Gastrocnemius medialis (tissue), 4 donors: ENCODE data around the gene MRPS31. TPM values are rescaled to one million over a fixed set of nuclear protein-coding genes. Genes with fewer than 3 reads are reported as not detected.

Experiments used
- ATAC-seq, 2 donors: fragments of 150-250 bp; one replicate each; pipeline ENCODE4 v1.9.1; 2016
- DNase-seq, 2 donors: peaks; one replicate each; pipeline ENCODE4 v3.0.0-alpha.2; 2019
- H3K27ac ChIP-seq, 4 donors: fragments of 200-600 bp; sonication (generic); 1 replicate in 1 of 4; 2 replicates in 3 of 4; pipeline ENCODE4 v1.5.1; 2016 to 2018; ENCODE audit warnings: mild to moderate bottlenecking in 2 of 4, moderate library complexity in 1 of 4
- H3K27me3 ChIP-seq, 3 donors: fragments of 200-600 bp; sonication (generic) in 2 of 3; 1 replicate in 1 of 3; 2 replicates in 2 of 3; pipeline versions ENCODE4 v1.5.1 to v1.6.0; 2016 to 2019; ENCODE audit warnings: mild to moderate bottlenecking in 1 of 3, moderate library complexity in 1 of 3
- H3K36me3 ChIP-seq, 2 donors: fragments of 200-600 bp; sonication (generic) in 1 of 2; one replicate each; pipeline ENCODE4 v1.5.1; 2017 to 2018
- H3K4me1 ChIP-seq, 2 donors: fragments of 200-600 bp; sonication (generic) in 1 of 2; one replicate each; pipeline ENCODE4 v1.5.1; 2016 to 2017; ENCODE audit warnings: mild to moderate bottlenecking in 2 of 2
- H3K4me3 ChIP-seq, 4 donors: fragments of 200-600 bp; sonication (generic) in 3 of 4; 1 replicate in 1 of 4; 2 replicates in 3 of 4; pipeline ENCODE4 v1.5.1; 2016 to 2019; ENCODE audit warnings: mild to moderate bottlenecking in 2 of 4
- H3K9me3 ChIP-seq, 3 donors: fragments of 200-600 bp; sonication (generic) in 2 of 3; 1 replicate in 1 of 3; 2 replicates in 2 of 3; pipeline ENCODE4 v1.5.1; 2016 to 2019
- CTCF ChIP-seq, 5 experiments: fragments of 450-650 bp in 3 of 5; fragments of 200-600 bp in 2 of 5; sonication (generic) in 2 of 5; IDR thresholded peaks in 4 of 5; conservative IDR thresholded peaks in 1 of 5; 1 replicate in 4 of 5; 2 replicates in 1 of 5; pipeline ENCODE4 v1.5.1; 2016 to 2019; ENCODE audit warnings: antibody characterized with exemption in 5 of 5, mild to moderate bottlenecking in 3 of 5, moderate library complexity in 3 of 5
- POLR2A ChIP-seq, 2 donors: fragments of 450-650 bp; IDR thresholded peaks; one replicate each; pipeline ENCODE4 v1.6.1; 2017; ENCODE audit warnings: antibody characterized with exemption in 2 of 2, mild to moderate bottlenecking in 2 of 2, moderate library complexity in 2 of 2
- in situ Hi-C, 4 donors: fragments of 200-750 bp; cut with MboI; loops; one replicate each; pipeline versions ENCODE4 v1.15.0 to v1.8.0; 2017; ENCODE audit warnings: low sequenced_read_pairs in 4 of 4
- intact Hi-C: fragments of 100-400 bp; cut with DNase I; formaldehyde crosslinking; loops from one replicate; pipeline ENCODE4 v1.15.1; 2023; ENCODE audit warnings: low total_unique reads
- total RNA-seq, 4 donors: library from RNA; depleted of rRNA; stranded (reverse); fragments of >200 nt; gene quantifications; one replicate each; pipeline versions ENCODE4 v1.1.0 to v1.2.3, GENCODE V29; 2016

MRPS31 gene
- total RNA-seq, 4 donors from 2014 or later: 21.0 to 29.5 (median 24.8) TPM

GRCh38 chr13:40692946-40693345 is 78.0 kb downstream of the MRPS31 start:
- ATAC-seq (no peak), DNase-seq (no peak)
- Histone ChIP-seq H3K4me3 (no peak overlapping the region), H3K36me3 (no peaks in the 10 kb centered on the region), H3K4me1 (no peaks in the 10 kb centered on the region), H3K27ac (no peak overlapping the region), H3K9me3 (no peaks in the 10 kb centered on the region), H3K27me3 (no peaks in the 10 kb centered on the region)
- intact Hi-C loops: no loop called here
- in situ Hi-C loops: loop anchor here in 3 of 4 donors (5.0 to 25.0 kb wide), 4 partner anchors 756 to 1006 kb away; no protein-coding TSS in a partner anchor
- no peak for TF ChIP-seq CTCF (IDR thresholded peaks at IDR 0.05 in 4 of 5, conservative IDR thresholded peaks at IDR 0.05 in 1 of 5)
- no peak for TF ChIP-seq POLR2A (IDR thresholded peaks at IDR 0.05)

GRCh38 chr13:40688781-40689180 is 82.2 kb downstream of the MRPS31 start:
- ATAC-seq: no peak
- intact Hi-C loops (no loop called here), in situ Hi-C loops (loop anchor here (10.0 to 25.0 kb wide), 4 partner anchors 744 to 1001 kb away; no protein-coding TSS in a partner anchor)
- no peak for DNase-seq
- Histone ChIP-seq H3K4me1 (no peaks in the 10 kb centered on the region), H3K9me3 (no peaks in the 10 kb centered on the region), H3K27ac (no peak overlapping the region), H3K4me3 (no peak overlapping the region), H3K27me3 (no peaks in the 10 kb centered on the region), H3K36me3 (no peaks in the 10 kb centered on the region)
- TF ChIP-seq POLR2A (IDR thresholded peaks at IDR 0.05): no peak
- no peak for TF ChIP-seq CTCF (IDR thresholded peaks at IDR 0.05 in 4 of 5, conservative IDR thresholded peaks at IDR 0.05 in 1 of 5)

DNA sequence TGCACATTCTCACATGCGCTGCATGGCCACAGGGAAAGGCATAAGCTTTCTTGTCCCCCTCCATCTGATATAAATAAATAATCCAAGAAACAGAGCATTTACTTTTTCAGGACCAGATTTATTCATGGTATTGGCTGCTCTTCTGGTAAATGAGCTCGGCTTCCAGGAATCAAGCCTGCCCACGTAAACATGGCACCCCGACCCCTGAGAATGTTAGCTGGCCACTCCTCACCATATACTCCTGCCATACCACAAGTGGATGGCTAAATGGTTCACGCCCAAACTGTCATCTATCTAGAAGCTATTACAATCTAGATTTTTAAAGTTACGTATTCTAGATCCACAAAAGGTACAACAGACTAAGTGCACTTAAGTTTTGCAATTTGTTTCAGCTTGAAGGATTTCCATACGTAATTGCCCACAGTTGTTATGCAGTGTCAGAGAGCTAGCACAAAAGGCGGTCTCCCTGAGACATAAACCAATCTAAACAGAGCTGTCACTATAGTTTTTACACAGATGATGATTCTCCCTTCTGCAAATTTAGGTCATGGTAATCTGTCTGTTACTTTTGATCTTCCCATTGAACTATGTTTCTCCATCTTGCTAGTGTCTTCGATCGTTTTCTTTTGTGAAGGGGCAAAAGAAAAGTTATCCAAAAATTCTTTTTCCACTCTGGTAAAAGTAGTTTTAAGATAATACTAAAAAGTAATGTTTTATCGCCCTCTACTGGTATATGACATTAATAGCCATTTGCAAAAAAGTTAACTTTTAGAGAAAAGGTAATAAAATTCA is 88.3 kb downstream of the MRPS31 start:
- Histone ChIP-seq H3K4me3 (no peak overlapping the region), H3K27me3 (no peaks in the 10 kb centered on the region), H3K36me3 (no peaks in the 10 kb centered on the region), H3K27ac (peak overlapping the region in 1 of 4 donors; percentile 61), H3K9me3 (no peaks in the 10 kb centered on the region), H3K4me1 (peaks cover 13 to 19% of the 10 kb centered on the region in 2 donors)
- intact Hi-C loops (loop anchor here (2.0 kb wide), 1 partner anchor 740 kb away; no protein-coding TSS in a partner anchor), in situ Hi-C loops (loop anchor here (5.0 to 25.0 kb wide), 5 partner anchors 610 to 995 kb away; no protein-coding TSS in a partner anchor)
- TF ChIP-seq POLR2A (IDR thresholded peaks at IDR 0.05) (no peak), CTCF (IDR thresholded peaks at IDR 0.05 in 4 of 5, conservative IDR thresholded peaks at IDR 0.05 in 1 of 5) (peak; percentile 46 to 75 (median 68))
- ATAC-seq: peak in 1 of 2 donors; percentile 22
- no peak for DNase-seq

DNA sequence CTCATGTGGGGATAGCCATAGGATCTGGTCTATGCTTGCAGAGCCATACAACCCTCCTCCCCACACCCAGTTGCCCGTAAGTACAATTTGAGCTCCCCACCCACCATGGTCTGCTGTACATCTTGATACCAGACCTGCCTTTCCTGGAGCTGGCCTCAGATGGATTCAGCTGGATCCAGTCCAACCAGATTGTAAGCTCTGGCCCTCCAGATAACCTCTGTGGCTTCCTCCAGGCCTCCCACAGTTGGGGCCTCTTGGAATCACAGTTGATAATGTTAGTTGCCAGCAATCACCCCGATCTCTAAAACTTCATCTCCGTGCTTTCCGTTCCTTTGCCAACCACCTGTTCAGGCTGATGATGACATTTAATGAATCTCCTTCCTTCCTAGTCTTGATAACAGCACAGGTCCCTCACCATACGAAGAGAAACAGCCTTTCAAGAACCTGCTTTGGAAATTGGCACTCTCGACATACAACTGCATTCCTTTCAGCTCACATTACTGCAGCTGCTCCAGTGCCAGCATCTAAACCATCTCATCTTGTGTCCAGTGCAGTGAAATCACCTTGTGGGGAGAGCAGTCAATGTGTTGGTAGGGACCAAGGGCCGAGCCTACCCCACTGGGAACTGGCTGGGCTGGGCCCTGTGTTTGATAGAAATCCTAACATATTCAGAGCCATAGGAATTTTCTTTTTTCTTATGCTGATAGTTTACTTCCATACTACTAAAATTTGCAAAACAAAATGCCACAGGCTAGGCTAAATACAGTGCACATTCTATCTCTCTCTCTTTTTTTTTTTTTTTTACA is 89.4 kb downstream of the MRPS31 start:
- TF ChIP-seq POLR2A (IDR thresholded peaks at IDR 0.05) (no peak), CTCF (IDR thresholded peaks at IDR 0.05 in 4 of 5, conservative IDR thresholded peaks at IDR 0.05 in 1 of 5) (no peak)
- no peaks in the 10 kb centered on the region for H3K27me3 ChIP-seq
- in situ Hi-C loops: loop anchor here (5.0 to 25.0 kb wide), 5 partner anchors 609 to 994 kb away; no protein-coding TSS in a partner anchor
- ATAC-seq (peak; percentile 62 to 80), DNase-seq (peak; percentile 28 to 54)
- intact Hi-C loops: loop anchor here (1.0 to 2.0 kb wide), 3 partner anchors 612 to 997 kb away; no protein-coding TSS in a partner anchor
- no peaks in the 10 kb centered on the region for H3K36me3 ChIP-seq
- peaks cover 13 to 19% of the 10 kb centered on the region in 2 donors for H3K4me1 ChIP-seq
- H3K4me3 ChIP-seq: no peak overlapping the region
- H3K9me3 ChIP-seq: no peaks in the 10 kb centered on the region
- peak overlapping the region; percentile 17 to 61 (median 54) for H3K27ac ChIP-seq
